NCI-H2196 treated with DMSO at 0.1 percent for 48 hours (cell line): ENCODE results near the gene MAPK12.
A peak's percentile ranks its signal among the peaks of the same experiment; 100 is the strongest.

Source experiments
- DNase-seq: peaks from one replicate; lab custom pipeline; 2025; ENCODE audit not compliant: unreplicated experiment; lab: John Stamatoyannopoulos, UW

The MAPK12 gene

DNA sequence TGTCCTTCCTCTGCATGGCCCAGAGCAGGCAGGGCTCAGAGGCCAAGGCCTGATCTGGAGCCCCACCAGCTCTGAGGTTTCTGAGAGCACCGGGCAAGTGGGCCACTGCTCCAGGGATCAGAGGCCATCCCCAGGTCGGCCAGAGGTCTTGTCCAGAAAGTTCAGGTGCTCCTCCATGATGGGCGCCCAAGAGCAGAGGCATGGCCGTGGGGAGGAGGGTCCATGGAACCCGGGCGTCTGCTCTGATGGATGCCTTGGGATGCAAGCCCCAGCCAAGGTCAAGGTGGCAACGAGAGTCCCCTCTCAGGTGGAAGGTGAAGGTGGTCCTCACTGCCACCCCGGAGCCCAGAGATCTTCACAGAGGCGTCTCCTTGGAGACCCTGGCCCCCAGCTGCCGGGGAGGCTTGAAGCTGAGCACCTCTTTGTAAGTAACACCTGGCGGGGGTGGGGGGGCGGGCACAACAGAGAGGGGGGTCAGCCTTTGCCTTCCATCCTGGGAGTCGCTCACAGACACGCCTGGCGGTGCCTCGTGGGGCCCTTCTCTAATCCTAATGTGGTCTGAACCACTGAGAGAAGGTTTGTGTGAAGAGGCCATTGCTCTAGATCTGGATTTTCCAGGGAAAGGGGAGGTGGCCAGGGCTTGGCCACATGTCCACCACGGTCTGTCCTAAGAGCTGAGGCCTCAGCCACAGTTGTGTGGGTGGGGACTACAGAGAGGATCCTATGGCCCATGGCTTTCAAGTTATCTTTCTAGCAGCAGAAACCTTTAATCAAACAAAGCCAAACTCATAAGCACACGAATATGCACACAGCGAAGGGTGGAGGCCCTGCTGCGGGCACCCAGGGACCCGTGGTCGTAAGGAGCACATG, 8.2 kb downstream of the MAPK12 start:
- no peak for DNase-seq

DNA sequence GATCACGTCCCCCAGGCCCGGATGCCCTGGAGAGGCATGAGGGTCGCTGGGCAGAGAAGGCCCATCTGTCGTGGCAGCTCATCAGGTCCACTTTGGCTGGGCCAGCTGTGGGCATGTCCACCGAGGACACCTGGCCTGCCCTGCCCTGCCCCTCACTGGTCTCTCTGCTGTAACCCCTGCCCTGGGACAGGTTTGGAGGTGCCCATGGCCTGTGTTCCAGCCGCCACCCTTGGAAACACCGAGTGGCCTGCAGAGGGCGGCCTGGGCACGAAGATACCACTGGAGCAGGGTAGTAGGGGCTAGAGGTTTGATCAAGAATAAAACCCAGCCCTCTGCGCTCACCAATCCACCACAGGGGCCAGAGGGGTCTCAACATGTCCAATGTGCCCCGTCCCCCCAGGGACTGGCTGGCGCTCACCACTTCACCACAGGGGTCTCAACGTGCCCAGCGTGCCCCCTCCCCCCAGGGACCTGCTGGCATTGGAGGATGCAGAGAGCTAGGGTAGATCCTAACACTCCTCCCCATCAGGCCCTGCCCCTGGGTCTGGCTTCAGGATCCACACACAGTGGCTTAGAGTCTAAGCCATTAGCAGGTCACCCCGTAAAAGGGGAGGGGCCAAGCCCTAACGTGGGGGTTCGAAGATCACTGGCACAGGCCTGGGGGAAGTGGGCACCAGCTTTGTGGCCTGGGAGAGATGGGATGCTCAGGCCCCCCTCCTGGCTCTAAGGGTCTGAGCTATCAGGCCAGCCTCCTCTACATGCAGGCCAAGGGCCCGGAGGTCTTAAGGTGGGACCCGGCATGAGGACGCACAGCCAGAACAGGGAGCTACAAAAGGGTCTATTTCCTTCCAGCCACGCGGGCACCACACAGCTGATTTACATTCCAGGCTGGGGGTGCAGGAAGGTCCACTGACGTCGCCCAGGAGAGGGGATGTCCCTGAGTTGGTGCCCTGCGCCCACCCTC, 9.1 kb downstream of the MAPK12 start:
- DNase-seq = no peak

DNA sequence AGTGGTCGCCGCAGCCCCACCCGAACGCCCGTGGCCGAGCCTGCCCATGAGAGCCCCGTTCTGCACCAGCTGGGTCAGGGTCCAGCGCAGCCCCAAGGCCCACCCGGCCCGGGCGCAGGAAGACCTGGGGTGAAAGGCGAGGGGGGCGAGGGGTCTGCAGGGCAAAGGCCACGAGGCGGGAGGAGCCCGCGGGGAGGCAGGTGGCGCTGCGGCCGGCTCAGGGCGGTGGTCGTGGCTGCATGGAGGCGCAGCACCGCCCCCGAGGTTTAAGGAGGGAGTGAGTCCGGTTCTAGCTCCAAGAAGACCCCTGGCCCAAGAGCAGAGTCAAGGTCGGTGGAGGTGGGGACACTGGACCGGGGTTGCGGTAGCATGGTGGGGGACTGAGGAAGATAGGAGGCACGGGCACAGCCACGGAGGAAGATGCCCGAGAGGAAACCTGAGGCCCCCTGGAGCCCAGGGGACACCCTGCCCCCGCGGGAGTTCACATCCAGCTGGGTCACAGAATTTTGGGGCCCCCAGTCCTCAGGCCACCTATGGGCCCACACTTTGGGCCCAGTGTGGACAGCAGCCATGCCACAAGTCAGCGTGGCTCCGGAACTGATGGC, 9.9 kb downstream of the MAPK12 start:
- no peak for DNase-seq

DNA sequence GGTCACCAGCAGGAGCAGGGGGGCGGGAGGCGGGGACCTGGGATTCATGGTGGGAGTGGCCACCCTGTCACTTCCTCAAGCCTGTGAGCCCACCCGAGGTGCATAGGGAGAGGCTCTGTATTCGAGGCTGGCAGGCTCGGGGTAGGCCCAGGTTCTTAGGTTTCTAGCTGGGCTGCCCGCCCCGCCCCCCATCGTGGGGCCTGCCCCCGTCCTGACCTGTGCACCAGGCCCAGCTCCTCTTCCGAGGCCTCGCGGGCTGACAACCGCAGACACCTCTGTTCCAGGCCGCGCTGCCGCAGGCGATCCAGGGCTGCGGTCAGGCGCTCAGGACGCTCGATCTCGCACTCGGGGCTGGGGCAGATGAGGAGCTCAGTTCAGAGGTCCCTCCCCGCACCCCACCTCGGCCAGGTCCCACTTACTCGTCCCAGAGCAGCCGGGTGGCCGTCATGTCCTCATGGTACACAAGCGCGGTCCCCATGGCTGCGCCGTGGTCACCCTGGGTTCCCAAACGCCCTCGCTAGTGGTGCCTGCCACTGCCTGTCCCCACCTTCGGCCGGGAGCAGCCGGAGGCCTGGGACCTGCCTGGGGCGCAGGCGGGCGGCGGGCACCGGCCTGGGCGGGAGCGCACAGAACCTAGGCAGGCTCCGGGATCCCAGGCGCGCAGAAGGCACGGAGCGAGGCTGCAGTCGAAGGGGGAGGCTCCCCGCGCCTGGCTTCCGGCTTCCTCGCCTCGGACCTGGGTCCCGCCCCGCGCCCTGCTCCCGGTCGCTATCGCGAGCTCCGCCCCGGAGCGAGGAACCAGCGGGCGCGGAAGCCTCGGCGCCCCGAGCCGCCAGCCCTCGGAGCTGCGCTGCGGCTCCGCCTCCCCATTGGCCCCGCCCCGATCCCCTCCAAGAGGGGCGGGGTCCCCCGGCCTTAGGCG, 10.7 kb downstream of the MAPK12 start, which contains the start of gene HDAC10:
Gene HDAC10 (minus strand): TSS at position 711 of the 922 bp plus-strand sequence. CDS start 233 bp downstream, at position 478.
- DNase-seq = no peak

DNA sequence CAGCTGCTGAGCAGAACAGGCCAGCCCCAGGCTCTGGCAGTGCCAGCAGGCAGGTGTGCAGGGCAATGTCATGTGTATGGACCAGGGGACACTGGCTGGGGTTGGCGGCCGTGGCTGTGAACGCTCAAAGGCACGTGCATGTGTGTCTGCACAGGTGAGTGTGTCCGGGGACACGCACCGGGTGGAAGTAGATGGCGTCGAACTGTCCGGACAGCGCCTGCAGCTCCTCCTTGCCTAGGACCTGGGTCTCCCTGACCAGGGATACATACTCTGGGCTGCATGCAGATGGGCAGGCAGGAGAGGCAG, 11.3 kb downstream of the MAPK12 start:
- DNase-seq = no peak

DNA sequence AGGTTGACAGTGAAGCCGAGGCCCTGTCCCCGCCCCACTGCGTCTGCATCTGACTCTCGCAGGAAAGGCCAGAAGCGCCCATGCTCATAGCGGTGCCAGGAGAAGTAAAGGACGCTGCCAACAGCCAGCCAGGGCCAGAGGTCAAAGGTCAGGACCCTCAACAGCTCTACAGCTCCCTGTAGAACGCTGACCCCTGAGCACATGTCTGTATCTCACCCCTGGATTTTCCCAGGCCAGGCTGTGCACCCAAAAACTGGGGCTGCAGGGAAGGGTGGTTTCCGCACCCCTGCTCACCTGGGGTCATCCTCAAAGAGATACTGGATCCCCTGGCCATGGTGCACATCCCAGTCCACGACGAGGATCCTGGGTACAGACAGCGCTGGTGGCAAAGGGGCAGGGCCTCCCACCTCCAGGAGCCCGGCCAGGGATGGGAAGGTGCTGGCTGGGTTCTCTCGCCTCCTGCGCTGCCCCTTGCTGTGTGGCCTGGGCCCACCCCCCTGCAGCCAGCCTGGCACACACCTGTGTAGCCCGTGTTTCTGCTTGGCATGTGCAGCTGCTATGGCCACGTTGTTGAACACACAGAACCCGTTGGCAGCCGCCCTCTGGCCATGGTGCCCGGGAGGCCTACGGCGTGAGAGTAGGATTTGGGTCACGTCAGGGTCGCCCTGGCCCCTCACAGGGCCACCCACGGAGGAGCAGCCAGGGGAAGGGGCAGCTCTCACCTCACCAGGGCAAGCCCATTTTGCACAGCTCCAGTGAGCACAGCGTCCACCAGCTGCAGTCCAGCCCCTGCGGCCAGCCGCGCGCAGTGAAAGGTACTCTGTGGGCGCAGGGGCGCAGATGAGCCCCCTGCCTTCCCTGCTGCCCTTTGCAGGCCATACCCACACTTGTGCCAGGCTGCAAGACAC, 11.9 kb downstream of the MAPK12 start:
- DNase-seq = no peak

DNA sequence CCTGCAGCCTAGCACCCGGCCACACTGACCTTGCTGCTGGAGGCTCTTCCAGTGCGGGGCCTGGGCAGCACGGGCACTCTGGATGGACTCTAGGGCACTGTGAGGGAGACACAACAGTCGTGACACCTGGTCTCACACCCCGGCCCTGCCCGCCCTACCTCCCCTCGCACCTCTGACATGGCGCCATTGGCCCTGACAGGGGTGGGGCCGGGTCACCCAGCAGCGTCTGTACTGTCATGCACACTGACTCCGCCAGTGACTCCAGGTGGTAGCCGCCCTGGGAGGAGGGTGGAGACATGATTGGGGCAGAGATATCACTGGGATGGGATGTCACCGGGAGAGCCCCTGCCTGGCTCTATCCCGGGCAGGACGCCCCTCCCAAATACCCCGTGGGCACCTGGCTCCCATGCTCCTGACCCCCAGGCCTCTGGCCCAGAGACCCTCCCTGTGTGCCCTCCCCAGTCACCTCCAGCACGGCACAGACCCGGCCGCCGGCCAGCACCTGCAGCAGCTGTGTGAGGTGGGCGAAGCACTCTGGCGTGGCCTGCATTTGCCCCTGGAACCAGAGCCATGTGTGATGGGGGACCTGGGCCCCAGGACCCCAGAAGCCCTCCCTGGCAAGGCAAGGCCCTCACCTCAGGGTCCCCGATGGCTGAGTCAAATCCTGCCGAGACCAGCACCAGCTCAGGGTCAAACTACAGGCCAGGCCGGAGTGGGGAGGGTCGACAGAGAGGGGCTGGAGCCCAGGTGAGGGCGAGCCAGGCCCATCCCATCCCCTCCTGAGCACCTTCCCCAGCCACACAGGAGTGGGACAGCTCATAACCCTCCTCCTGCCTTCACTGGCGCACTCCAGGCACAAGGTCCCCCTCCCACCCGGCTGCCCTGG, 13.0 kb downstream of the MAPK12 start:
- DNase-seq = no peak

DNA sequence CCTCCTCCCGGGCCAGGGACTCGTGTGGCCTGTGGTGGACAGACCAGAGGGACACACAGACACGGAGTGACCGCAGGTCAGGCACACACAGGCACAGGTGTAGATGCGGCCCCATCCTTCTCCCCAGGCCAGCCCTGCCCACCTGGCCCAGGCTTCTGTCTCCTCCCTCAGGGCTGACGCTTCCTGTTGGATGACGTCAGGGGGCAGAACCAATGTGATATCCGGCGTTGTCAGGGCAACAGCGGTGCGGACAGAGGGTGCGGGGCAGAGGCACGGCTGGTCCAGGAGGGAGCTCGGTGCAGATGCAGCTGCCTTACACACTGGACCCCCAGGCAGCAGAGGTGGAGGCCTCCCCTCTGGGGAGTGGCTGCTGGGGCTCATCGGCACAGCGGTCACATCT, 13.7 kb downstream of the MAPK12 start:
- peak; percentile 61 for DNase-seq

DNA sequence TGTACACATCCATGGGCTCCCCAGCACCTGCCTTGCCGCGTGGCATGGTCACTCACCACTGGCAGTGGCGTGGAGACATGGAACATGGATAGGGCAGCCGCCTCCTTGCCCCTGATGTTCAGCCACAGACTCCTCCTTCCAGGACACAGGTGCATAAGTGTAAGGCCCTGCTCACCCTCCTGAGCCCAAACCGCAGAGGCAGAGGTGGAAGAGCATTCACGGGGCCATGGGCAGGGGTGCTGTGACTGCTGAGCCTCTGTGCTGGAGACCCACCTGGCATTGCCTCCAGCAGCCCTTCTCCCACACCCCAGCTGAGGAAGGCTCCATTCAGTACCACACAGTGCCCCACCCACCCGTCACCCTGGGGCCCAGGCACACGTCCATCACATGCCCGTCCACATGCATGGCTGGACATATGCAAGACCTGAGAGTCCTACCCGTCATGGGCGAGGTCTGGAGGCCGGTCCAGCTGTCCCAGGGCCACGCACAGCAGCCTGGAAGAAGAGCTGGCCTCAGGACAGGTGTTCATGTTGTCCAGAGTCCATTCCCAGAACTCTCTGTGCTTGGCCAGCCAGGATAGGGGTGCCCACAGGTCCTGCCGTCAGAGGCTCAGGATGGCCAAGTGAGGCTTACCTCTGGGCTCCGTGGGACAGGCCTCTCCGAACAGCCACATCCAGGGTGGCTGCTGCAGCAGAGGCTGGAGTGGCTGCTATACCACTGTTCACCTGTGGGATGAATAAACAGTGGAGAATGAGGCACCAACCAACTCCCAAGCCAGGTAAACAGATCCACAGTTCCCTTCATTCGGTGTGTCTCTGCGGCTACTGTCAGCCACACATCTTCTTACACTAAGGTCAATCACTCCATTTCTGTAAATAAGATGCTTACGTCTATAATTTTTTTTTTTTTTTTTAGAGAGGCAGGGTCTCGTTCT, 15.0 kb downstream of the MAPK12 start:
- DNase-seq = no peak

DNA sequence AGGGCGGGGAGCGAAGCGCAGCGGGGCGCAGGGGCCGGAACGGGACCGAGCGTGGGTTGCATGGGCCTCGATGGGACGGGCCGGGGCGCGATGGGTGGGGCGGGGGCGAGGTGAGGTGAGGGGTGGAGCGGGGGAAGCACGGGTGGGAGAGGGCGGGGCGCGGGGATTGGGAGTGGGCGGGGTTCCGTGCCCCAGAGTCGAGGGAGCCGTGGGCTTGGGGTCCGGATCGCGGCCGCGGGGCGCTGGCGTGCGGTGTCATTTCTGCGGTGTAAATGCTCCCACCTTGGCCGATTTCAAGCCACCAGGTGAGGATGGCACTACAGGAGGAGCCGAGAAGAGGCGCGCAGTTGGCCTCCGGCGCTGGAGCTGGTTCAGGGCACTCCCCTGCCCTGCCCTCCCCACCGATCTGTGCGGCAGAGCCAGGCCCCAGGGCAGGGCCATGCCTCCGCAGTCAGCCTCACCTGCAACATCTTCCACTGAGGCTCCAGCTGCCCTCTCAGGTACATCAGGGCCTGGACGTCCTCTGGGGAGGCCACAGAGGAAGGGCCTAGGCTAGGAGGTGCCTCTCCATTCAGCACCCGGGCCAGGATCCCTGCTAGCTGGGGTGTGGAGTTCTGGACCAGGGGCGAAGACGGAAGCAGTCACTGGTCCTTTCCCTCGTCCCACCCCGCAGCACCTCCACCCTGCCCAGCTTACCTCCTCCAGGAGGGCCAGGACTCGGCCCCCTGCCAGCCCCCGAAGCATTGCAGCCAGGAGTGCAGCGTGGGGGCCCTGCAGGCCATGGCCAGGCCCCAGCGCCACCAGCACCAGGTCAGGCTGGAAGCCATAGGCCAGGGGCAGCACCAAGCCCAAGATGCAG, 16.0 kb downstream of the MAPK12 start:
- no peak for DNase-seq

DNA sequence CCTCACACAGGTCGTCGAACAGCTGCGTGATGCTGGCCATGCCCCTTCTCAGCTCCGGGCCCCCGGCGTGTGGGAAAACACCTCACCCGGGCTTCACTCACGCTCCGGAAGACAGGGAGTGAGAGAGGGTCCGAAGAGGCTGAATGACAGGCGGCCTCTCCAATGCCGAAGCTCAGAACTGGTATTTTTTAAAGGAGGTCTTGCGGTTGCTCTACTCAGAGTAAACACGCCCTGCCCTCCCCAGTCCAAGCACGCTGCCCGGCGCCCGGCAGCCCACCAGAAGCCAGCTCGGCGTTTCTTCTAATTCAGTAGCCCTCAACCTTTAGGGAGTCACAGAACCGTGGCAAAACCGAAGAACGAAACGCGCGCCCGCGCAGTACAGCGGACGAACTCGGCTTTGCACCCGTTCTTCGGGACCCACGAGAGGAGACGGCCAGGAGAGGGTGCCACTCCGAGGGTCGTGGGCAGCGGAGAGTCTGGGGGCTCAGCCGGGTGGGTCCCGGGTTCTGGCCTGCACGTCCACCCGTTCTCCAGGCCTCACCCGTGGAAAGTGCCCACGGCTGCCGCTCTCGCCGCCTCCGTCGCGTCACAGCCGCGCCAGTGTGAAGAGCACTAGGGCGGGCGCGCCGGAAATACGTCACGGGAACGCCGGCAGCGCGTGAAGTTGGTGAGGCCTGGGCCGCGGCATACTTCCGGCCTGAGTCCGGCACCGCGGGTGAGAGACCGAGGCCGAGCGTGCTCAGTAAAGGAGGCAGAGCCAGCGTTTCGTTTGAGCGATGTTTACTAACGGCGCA, 16.9 kb downstream of the MAPK12 start, which contains the start of gene TUBGCP6:
Gene TUBGCP6 (minus strand): TSS at position 604 of the 794 bp plus-strand sequence. CDS start 564 bp downstream, at position 40.
- DNase-seq = peak; percentile 28

DNA sequence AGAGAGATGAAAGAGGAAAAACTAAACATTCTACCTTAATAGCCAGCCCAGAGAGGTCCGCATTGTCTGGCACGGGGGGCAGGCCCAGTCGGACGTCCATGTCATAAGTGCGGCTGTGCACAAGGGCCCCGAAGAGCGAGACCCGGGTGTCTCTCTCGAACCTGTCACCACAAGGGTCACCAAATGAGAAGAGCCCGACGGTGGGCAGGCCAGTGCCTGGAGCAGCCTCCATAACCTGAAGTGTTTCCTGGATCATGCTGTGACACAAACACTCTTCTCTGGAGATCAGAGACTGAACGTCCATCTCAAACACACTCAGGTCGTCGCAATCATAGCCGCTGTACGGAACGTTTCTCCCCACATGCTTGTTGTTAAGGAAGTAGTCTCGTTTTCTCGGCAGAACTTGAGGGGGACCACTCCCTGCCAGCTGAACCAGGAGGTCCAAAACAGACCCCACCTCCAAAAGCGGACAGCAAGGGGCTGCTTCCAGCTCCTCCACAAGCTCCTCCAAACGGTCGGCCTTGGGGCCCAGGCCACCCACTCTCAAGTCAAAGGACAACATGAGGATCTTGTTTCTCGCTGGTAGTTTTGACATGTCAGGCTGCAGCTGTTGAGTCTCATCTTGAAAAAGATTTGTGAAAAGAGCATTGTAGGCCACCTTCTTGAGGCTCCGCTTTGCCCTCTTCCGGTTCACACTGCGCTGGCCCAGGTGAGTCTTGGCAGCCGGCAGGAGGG, 17.6 kb downstream of the MAPK12 start:
- no peak for DNase-seq

DNA sequence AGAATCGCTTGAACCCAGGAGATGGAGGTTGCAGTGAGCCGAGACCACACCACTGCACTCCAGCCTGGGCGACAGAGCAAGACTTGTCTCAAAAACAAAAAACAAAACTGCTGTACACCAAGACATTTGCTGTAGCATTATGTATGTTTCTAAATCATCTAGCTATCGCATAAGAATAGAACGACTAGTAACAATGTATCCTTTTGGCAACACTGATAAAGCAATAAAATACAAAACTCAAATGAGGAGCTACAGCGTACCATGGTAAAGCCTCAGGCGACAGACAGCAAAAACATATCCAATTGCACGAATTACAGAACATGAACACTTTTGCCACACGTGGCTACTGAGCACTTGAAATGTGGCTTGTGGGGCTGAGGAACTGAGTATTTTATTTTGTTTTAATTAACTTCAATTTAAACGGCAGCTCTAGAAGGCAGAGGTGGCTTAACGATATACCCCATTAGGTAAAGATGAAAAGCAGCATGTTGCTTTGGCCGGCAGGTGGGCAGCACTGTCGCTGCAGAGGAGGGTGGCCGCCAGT, 19.0 kb downstream of the MAPK12 start:
- no peak for DNase-seq

DNA sequence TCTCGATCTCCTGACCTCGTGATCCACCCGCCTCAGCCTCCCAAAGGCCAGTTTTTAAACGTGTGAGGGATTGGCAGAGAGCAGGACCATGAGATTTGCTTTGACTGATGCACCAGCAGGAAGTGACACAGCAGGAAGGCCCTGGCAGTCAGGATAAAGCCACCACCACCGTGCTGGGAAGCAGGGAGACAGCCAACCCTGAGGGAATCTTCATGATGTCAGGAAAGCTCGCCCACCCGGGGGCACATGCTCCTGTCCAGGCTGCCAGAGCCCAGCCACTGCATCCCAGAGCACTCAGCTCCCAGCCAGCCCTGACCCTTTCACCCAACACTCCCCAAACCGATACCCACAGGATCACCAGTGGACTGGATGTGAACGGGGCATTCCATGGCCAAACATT, 22.7 kb downstream of the MAPK12 start:
- no peak for DNase-seq
